ENCODE results near the gene SND1.

SND1 gene

GRCh38 chr7:127863082-127863481 is 211.1 kb downstream of the SND1 start:
- DNase-seq (ENCODE audit: low spot score), result no peak

- DNase-seq (ENCODE audit: low spot score), result no peak
Observed at GRCh38 chr7:127865466-127865865, 213.5 kb downstream of the SND1 start.

GRCh38 chr7:127870231-127870907 is 218.4 kb downstream of the SND1 start:
- DNase-seq (ENCODE audit: low spot score), result no peak

- DNase-seq (ENCODE audit: low spot score), result no peak
Observed at GRCh38 chr7:127871226-127871625, 219.2 kb downstream of the SND1 start.

GRCh38 chr7:127872122-127872521 is 220.1 kb downstream of the SND1 start:
- DNase-seq (ENCODE audit: low spot score), result no peak

GRCh38 chr7:127873151-127873550 is 221.2 kb downstream of the SND1 start:
- DNase-seq (ENCODE audit: low spot score), result no peak

GRCh38 chr7:127873715-127874636 is 222.0 kb downstream of the SND1 start:
- no peak for DNase-seq (ENCODE audit: low spot score)

- DNase-seq (ENCODE audit: low spot score), result no peak
Observed at GRCh38 chr7:127874951-127875608, 223.1 kb downstream of the SND1 start.

- no peak for DNase-seq (ENCODE audit: low spot score)
Observed at GRCh38 chr7:127876393-127876792, 224.4 kb downstream of the SND1 start.

GRCh38 chr7:127877951-127878350 is 226.0 kb downstream of the SND1 start:
- no peak for DNase-seq (ENCODE audit: low spot score)

- no peak for DNase-seq (ENCODE audit: low spot score)
Observed at GRCh38 chr7:127878791-127879190, 226.8 kb downstream of the SND1 start.

- DNase-seq (ENCODE audit: low spot score), result no peak
Observed at GRCh38 chr7:127879436-127879835, 227.4 kb downstream of the SND1 start.

GRCh38 chr7:127879942-127880341 is 227.9 kb downstream of the SND1 start:
- no peak for DNase-seq (ENCODE audit: low spot score)

GRCh38 chr7:127880454-127880853 is 228.5 kb downstream of the SND1 start:
- no peak for DNase-seq (ENCODE audit: low spot score)

- no peak for DNase-seq (ENCODE audit: low spot score)
Observed at GRCh38 chr7:127881564-127881963, 229.6 kb downstream of the SND1 start.

- no peak for DNase-seq (ENCODE audit: low spot score)
Observed at GRCh38 chr7:127882313-127882920, 230.4 kb downstream of the SND1 start.

- DNase-seq (ENCODE audit: low spot score), result no peak
Observed at GRCh38 chr7:127884066-127884559, 232.1 kb downstream of the SND1 start.

- DNase-seq (ENCODE audit: low spot score), result no peak
Observed at GRCh38 chr7:127885222-127885772, 233.3 kb downstream of the SND1 start.

GRCh38 chr7:127885843-127886242 is 233.8 kb downstream of the SND1 start:
- no peak for DNase-seq (ENCODE audit: low spot score)

- no peak for DNase-seq (ENCODE audit: low spot score)
Observed at GRCh38 chr7:127886248-127886647, 234.3 kb downstream of the SND1 start.

GRCh38 chr7:127887096-127887495 is 235.1 kb downstream of the SND1 start:
- DNase-seq (ENCODE audit: low spot score), result no peak

Measured in SK-N-DZ (cell line).